GM19452 (cell line): ENCODE measurements around the gene RAB8A.
"Not testable (repeated sequence)": the region's sequence is repeated elsewhere in the genome, so short reads cannot be mapped to it uniquely, and the experiment has no call there.

Experiments used
- ATAC-seq: cut with Tn5 transposase; IDR thresholded peaks from one replicate; pipeline ENCODE4 v1.9.1; 2021; ENCODE audit not compliant: unreplicated experiment

Gene RAB8A

DNA sequence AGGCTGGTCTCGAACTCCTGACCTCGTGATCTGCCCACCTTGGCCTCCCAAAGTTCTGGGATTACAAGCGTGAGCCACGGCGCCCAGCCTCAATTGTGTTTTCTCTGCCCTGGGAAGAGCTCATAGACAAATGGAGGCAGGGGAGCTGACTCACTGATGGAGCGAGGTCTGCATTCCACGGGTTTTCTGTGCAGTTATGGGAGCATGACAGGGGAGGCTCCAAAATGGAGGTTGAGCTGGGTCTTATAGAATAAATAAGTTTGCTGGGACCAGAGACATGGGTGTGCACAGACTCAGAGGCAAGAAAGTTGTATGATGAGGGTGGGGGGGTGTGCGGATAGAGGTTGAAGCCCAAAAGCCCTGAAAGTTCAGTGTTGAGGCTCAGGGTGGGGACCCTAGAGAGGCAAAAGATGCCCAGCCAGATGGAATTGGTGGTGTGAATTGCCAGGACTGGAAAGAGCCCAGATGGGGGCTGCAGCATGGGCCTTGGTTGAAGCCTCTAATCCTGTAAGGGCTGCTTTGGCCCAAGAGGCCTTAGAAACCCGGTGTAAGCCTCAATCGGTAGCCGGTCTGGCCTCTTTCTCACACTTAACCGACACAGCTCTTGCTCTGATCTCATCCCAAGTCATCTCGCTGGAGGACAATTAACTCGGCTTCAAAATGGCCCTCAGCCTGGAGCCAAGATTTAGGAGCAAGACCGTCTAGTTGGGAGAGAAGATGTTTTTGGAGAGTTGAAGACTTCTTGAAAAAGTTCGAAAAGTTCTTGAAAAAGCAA is 33.5 kb upstream of the RAB8A start:
- no peak for ATAC-seq

GRCh38 chr19:16078759-16079707 is 32.7 kb upstream of the RAB8A start:
- peak; percentile 33 for ATAC-seq

DNA sequence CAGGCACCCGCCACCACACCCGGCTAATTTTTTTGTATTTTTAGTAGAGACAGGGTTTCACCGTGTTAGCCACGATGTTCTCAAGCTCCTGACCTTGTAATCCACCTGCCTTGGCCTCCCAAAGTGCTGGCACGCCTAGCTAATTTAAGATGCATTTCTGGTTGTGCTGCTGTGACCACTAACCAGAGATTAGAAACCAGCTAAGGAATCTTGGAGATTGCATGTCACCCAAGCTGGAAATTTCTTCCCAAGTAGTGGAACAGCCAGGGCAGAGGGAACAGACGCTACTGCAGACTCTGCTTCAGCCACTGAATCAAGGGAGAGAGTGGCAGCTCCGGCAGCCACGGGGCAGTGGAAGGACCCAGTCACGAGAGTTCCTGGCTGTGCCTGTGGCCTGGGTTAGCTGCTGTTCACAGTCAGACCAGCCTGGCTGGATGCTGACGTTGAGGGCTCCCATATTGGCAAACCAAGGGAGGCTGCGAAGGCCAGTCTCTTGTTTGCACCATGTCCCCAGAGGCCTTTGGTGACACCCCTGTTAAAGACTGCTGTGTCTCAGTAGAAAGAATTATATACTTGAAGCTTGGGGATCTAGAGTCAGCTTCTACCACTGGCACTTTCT is 27.5 kb upstream of the RAB8A start:
- no peak for ATAC-seq

- no peak for ATAC-seq
These were observed 26.6 kb upstream of the RAB8A start for GRCh38 chr19:16085115-16085514.

- ATAC-seq = not testable (repeated sequence)
These were observed 24.3 kb upstream of the RAB8A start for GRCh38 chr19:16087404-16087803.

GRCh38 chr19:16087940-16088339 is 23.7 kb upstream of the RAB8A start:
- ATAC-seq = no peak

DNA sequence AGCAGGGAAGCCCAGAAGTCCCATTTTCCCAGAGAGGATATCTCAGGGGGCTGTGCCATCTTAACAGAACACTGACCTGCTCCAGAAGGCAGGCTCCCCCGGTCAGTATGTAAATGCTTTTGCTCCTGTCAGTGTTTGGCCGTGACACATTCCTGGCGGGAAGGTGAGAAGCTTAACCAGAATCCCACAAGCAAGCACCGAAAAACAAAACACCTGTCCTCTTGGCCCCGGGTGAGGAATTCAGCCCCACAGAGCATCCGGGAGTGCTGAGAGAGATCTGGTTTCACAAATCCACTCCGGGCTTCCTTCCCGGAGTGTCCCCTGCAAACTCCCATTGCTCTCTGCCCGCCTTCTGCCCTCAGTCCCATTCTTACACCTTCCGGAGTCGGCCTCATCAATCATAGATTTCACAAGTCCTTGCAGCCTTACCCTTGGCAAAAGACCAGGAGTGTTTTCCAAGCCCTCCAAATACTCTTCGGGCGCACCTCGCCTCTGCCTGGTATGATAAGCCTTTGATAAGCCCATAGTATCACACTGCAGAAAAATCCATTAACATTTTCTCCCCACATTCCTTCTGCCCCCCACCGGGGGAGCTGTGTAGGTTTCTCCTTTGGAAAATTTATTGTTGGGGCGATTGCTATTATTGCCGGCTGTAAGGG is 23.2 kb upstream of the RAB8A start:
- ATAC-seq = no peak

- ATAC-seq = no peak
These were observed 22.5 kb upstream of the RAB8A start for GRCh38 chr19:16089010-16089846.

DNA sequence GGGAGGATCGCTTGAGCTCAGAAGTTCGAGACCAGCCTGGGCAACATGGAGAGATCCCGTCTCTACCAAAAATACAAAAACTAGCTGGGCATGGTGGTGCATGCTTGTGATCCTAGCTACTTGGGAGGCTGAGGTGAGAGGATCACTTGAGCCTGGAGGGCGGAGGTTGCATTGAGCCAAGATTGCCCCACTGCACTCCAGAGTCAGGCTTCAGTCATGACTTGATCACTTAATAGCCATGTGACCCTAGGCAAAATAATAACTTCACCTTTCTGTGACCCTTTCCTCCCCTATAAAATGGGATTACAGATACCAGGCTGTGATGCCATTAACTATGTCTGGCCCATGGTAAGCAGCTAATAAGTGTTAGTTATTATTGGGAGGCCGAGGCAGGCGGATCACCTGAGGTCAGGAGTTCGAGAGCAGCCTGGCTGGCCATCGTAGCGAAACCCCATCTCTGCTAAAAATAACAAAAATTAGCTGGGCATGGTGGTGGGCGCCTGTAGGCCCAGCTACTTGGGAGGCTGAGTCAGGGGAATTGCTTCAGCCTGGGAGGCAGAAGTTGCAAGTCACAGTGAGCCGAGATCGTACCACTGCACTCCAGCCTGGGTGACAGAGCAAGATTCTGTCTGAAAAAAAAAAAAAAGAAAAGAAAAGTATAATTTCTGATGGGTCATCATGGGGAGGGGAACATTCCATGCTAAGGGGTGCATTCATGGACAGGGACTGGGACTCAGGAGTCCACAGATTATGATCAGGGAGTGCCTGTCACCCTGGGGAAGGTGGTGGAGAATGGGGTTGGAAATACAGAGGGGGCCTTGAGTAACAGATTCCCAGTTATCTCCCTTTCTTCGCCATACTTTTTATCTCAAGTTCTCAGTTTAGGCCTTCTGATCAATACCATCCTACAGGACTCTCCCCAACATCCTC is 19.9 kb upstream of the RAB8A start:
- no peak for ATAC-seq

- no peak for ATAC-seq
These were observed 17.2 kb upstream of the RAB8A start for GRCh38 chr19:16094360-16095070.

- ATAC-seq = no peak
These were observed 16.6 kb upstream of the RAB8A start for GRCh38 chr19:16095071-16095571.

DNA sequence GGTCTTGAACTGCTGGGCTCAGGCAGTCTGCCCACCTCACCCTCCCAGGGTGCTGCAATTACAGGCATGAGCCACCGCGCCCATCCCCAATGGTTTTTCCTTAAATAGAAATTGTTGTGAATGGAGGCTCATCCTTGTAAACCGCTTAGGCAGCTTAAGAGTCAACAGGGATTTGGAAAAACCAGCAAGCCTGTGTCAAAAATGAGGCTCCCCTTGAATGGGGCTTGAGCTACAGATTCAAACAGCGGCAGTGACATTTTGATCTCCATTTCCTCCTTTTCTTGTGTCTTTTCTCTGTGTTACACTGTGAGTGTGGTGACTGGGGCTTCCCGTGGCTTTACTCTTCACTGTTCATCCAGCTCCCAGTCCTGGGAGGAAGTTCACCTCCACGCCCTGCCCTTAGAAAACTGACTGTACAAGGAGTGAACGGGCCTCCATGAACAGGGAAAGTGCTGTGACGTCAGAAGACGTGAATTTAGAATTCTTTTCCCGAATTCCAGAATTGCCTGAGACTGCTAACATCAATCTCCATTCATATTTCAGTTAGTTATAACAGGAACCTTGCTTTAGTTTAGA is 15.3 kb upstream of the RAB8A start:
- no peak for ATAC-seq

- no peak for ATAC-seq
These were observed 13.3 kb upstream of the RAB8A start for GRCh38 chr19:16098416-16098768.

GRCh38 chr19:16098821-16099220 is 12.9 kb upstream of the RAB8A start:
- no peak for ATAC-seq

- ATAC-seq = not testable (repeated sequence)
These were observed 12.2 kb upstream of the RAB8A start for GRCh38 chr19:16099314-16099965.

DNA sequence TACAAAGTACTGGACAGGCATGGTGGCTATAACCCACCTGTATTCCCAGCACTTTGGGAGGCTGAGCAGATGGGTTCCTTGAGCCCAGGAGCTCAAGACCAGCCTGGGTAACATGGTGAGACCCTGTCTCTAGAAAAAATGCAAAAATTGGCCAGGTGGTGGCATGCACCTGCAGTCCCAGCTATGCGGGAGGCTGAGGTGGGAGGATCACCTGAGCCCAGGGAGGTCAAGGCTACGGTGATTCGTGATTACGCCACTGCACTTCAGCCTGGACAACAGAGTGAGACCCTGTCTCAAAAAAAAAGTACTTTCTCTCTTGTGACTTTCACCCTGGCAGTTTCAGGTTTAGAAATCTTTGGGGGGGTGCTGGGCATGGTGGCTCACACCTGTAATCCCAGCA is 11.2 kb upstream of the RAB8A start:
- ATAC-seq = no peak

GRCh38 chr19:16104722-16105121 is 7.0 kb upstream of the RAB8A start:
- ATAC-seq = no peak

DNA sequence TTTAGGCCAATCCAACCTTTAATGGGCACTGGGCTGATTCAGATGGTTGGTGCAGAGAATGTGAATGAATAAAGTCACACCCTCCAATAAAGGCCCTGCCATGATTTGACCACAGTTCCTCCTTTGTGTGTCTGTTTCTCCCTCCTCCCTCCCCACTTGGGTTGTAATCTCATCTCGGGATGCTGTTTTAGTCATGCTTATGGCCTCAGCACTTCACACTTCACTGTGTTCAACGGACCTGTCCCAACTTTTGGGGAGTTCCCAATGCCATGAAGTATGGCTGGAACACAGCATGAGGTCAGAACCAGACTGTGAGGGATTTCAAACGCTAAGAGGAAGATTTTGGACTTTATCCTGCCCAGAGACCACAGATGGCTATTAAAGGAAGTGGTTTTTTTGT is 5.6 kb upstream of the RAB8A start:
- no peak for ATAC-seq
